Activated CD8-positive, alpha-beta memory T cell treated with anti-CD3 and anti-CD28 coated beads, Interleukin-2, amount 10 ng/mL, durations not matched to agents 7 days and 5 days (primary cell): ENCODE data around the gene APOBEC3A. TPM values are rescaled to one million over a fixed set of nuclear protein-coding genes. Genes with fewer than 3 reads are reported as not detected.

Experiments used
- ATAC-seq: fragments of 150-1000 bp; cut with Tn5 transposase; one replicate; pipeline ENCODE4 v1.10.0; 2021; ENCODE audit warnings: moderate library complexity
- CTCF ChIA-PET: fragments of 350-600 bp; sonication (Branson Sonifier 250); formaldehyde crosslinking; loops from one replicate; lab custom pipeline; 2021; ENCODE audit warnings: antibody characterized with exemption; lab: Charles Lee
- DNase-seq: peaks from one replicate; pipeline ENCODE4 v3.0.0-alpha.2; 2020
- H3K27ac Mint-ChIP-seq: one replicate; pipeline ENCODE4 v1.8.0; 2021; ENCODE audit warnings: mild to moderate bottlenecking, mixed read lengths
- H3K27me3 Mint-ChIP-seq: one replicate; pipeline ENCODE4 v1.8.0; 2021; ENCODE audit warnings: mixed read lengths
- H3K36me3 Mint-ChIP-seq: one replicate; pipeline ENCODE4 v1.8.0; 2021; ENCODE audit warnings: mild to moderate bottlenecking, mixed read lengths
- H3K4me1 Mint-ChIP-seq: one replicate; pipeline ENCODE4 v1.8.0; 2021; ENCODE audit warnings: mixed read lengths
- H3K4me3 Mint-ChIP-seq: one replicate; pipeline ENCODE4 v1.8.0; 2021; ENCODE audit warnings: mild to moderate bottlenecking, moderate library complexity, mixed read lengths
- H3K9me3 Mint-ChIP-seq: one replicate; pipeline ENCODE4 v1.8.0; 2022; ENCODE audit warnings: low read depth, mixed read lengths
- total RNA-seq, 2 experiments: library from RNA; stranded (reverse); gene quantifications; one replicate each; pipeline ENCODE4 v1.2.3, GENCODE V29; 2021

The APOBEC3A gene
- total RNA-seq, 2 experiments from 2014 or later: not detected

DNA sequence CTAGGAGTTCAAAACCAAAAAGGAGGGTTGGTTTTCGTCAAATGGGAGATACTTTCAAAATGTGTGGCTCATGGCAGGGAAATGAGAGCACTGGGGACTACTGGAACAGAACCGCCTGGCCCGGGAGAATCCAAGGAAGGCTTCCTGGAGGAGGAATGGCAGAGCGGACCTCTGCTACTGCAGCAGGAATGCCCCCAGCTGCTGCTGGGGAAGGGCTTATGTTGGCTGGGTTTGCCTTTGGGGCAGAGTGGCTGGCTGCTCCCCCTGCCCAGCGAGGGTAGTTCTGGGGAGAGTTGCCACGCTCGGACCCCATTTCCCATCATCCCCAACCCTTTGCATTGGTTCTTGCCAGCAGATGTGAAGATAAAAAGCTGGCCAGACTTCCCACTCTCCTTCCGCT, 10.6 kb upstream of the APOBEC3A start:
- no peak overlapping the region for H3K4me3 Mint-ChIP-seq
- H3K27ac Mint-ChIP-seq: no peak overlapping the region

GRCh38 chr22:38947321-38948140, 9.9 kb upstream of the APOBEC3A start:
- H3K27me3 Mint-ChIP-seq: peaks cover 25% of the 10 kb centered on the region
- ATAC-seq (no peak), DNase-seq (no peak)
- peaks cover 24% of the 10 kb centered on the region for H3K4me1 Mint-ChIP-seq
- no peak overlapping the region for H3K4me3 Mint-ChIP-seq
- no peaks in the 10 kb centered on the region for H3K9me3 Mint-ChIP-seq
- CTCF ChIA-PET: interaction anchor here (0.7 to 1.0 kb wide), 2 partner anchors 22 to 77 kb away, joined by 3 read pairs; no protein-coding TSS in a partner anchor
- no peak overlapping the region for H3K27ac Mint-ChIP-seq
- H3K36me3 Mint-ChIP-seq: no peaks in the 10 kb centered on the region

More for the DNA sequence above, 10.6 kb upstream of the APOBEC3A start:
- Mint-ChIP-seq H3K9me3 (no peaks in the 10 kb centered on the region), H3K36me3 (no peaks in the 10 kb centered on the region), H3K27me3 (peaks cover 25% of the 10 kb centered on the region), H3K4me1 (peaks cover 24% of the 10 kb centered on the region)
- ATAC-seq: no peak
- DNase-seq: no peak
- CTCF ChIA-PET: interaction anchor here (0.7 kb wide), 1 partner anchor 76 kb away, joined by 3 read pairs; no protein-coding TSS in a partner anchor

DNA sequence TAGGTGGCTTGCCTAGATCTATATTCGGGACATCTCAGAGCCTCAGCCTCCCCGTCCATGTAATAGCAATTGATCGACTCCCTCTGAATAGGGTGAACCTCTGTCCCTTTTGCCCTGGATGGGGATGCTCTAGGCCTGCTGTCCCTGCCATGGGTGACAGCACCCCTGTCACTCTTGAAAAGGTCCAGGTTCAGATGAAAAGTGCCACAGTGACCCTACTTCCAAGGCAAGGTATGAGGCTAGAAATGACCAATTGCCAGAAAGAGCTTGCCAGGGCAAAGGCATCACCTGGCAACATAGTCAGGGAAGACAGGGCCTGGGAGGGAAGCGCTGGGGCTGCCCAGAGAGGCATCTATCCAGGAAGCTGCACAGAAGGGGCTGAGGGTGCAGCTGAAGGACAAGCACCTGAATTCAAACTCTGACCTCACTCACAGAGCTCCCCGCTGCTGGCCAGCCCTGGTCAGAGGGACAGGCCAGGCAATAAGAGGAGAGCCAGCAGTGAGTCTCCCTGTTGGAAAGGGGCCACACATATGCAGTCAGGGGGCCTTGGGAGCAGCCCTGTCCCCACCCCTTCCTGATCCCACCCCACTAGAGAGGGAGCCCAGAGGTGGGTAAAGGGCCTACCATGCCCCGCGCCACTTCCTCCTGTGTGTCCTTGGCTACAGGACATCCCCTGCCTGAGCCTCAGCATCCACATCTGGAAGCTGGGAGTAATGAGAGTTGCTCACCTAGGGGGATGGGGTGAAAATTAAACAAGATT, 9.0 kb upstream of the APOBEC3A start:
- H3K9me3 Mint-ChIP-seq: no peaks in the 10 kb centered on the region
- H3K27ac Mint-ChIP-seq: no peak overlapping the region
- H3K36me3 Mint-ChIP-seq: no peaks in the 10 kb centered on the region
- CTCF ChIA-PET: interaction anchor here (1.0 kb wide), 1 partner anchor 21 kb away, joined by 3 read pairs; no protein-coding TSS in a partner anchor
- peaks cover 25% of the 10 kb centered on the region for H3K27me3 Mint-ChIP-seq
- H3K4me3 Mint-ChIP-seq: no peak overlapping the region
- DNase-seq (no peak), ATAC-seq (no peak)
- peaks cover 24% of the 10 kb centered on the region for H3K4me1 Mint-ChIP-seq

DNA sequence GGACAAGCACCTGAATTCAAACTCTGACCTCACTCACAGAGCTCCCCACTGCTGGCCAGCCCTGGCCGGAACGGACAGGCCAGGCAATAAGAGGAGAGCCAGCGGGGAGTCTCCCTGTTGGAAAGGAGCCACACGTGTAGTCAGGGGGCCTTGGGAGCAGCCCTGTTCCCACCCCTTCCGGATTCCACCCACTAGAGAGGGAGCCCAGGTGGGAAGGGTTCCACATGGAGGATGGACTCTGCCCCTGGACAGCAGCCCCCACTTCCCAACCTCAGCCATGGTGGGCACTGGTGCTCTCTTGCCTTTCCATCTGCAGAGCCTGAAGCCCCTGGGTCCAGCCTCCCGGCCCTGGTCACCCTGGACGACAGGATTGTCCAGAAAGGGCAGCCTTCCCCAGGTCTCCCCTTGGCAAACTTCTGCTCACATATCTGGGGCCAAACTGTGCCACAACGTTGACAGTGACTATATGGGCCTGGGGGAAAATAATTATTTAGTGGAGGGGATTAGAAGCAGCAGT, 7.5 kb upstream of the APOBEC3A start:
- DNase-seq (no peak), ATAC-seq (no peak)
- Mint-ChIP-seq H3K27ac (peak overlapping the region; percentile 3), H3K4me1 (peaks cover 33% of the 10 kb centered on the region), H3K4me3 (no peak overlapping the region), H3K9me3 (no peaks in the 10 kb centered on the region), H3K27me3 (peaks cover 24% of the 10 kb centered on the region), H3K36me3 (no peaks in the 10 kb centered on the region)
- CTCF ChIA-PET: interaction anchor here (1.1 to 4.3 kb wide), 2 partner anchors 80 to 181 kb away, joined by 3 to 27 read pairs; no protein-coding TSS in a partner anchor

DNA sequence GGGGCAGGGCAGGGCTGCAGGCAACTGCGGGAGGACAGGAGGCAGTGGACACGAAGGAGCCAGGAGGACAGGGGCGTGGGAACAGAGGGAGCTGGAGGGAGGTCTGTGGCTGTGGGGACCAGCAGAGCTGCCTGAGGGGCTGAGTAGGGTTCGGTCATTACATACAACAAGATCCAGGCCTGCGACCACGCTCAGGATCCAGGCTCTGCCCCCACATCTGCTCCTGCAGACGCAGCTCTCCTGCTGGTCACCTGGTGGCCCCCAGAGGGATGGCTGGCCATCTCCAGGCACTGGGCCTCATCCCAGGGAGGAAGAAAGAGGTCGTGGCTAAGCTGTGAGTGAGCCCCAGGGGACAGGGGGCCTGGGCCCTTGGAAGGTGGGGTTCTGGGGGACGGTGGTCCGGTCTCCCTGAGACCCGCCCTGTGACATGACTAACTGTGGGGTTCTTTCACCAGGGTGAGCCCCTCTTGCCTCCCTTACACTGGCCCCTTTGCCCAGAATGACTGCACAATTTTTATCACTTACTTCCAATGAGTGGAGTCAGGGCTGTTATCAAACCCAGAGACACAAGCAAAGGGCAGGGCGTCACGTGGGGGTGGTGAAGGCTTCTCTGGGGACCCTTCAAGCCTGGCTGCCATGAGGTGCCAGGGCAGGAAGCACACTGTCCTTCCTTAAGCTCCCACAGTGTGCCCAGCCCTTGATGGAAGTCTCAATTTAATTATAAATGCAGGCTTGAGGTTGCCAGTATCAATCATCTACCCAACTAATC, 6.7 kb upstream of the APOBEC3A start:
- Mint-ChIP-seq H3K27ac (no peak overlapping the region), H3K9me3 (no peaks in the 10 kb centered on the region), H3K4me1 (peaks cover 40% of the 10 kb centered on the region), H3K27me3 (peaks cover 18% of the 10 kb centered on the region), H3K4me3 (no peak overlapping the region), H3K36me3 (no peaks in the 10 kb centered on the region)
- CTCF ChIA-PET: interaction anchor here (1.1 to 4.3 kb wide), 3 partner anchors 8 to 182 kb away, joined by 3 to 27 read pairs (median 6); no protein-coding TSS in a partner anchor
- ATAC-seq (no peak), DNase-seq (no peak)

- H3K4me1 Mint-ChIP-seq: peaks cover 39% of the 10 kb centered on the region
- no peak for DNase-seq
- H3K27ac Mint-ChIP-seq: peak overlapping the region; percentile 90
- no peaks in the 10 kb centered on the region for H3K9me3 Mint-ChIP-seq
- H3K27me3 Mint-ChIP-seq: peaks cover 11% of the 10 kb centered on the region
- no peak for ATAC-seq
- no peak overlapping the region for H3K4me3 Mint-ChIP-seq
- CTCF ChIA-PET: interaction anchor here (1.2 to 4.3 kb wide), 4 partner anchors 9 to 82 kb away, joined by 3 to 27 read pairs (median 6); no protein-coding TSS in a partner anchor
- no peaks in the 10 kb centered on the region for H3K36me3 Mint-ChIP-seq
These were observed 5.7 kb upstream of the APOBEC3A start for GRCh38 chr22:38951734-38952133.

- peak overlapping the region; percentile 11 for H3K4me3 Mint-ChIP-seq
- H3K27me3 Mint-ChIP-seq: peaks cover 7% of the 10 kb centered on the region
These were observed 5.0 kb upstream of the APOBEC3A start for GRCh38 chr22:38952281-38952993.

DNA sequence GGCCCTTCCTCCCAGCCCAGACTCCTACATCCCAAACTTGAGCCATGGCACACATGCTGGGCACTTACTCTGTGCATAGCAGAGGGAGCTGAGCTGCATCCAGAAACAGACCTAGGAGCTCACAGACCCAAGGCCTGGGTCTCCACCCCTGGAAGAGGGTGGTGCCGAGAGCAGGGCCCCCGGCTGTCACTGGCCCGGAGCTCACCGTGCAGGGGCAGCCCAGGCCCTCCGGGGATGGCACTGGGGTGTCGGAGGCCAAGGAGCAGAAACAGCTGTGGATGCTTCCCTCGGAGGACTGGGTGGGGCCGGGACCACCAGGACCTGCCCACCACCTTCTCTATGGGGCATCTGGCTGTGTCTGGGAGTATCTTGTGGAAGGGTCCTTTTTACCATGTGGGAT, 4.3 kb upstream of the APOBEC3A start:
- CTCF ChIA-PET: interaction anchor here (0.7 to 4.3 kb wide), 4 partner anchors 10 to 83 kb away, joined by 3 to 27 read pairs (median 8); partner anchors contain the start of gene APOBEC3B
- H3K9me3 Mint-ChIP-seq: no peaks in the 10 kb centered on the region
- H3K27ac Mint-ChIP-seq: peak overlapping the region; percentile 90
- ATAC-seq (no peak), DNase-seq (no peak)
- peaks cover 2% of the 10 kb centered on the region for H3K27me3 Mint-ChIP-seq
- no peaks in the 10 kb centered on the region for H3K36me3 Mint-ChIP-seq
- peak overlapping the region; percentile 67 for H3K4me3 Mint-ChIP-seq
- peaks cover 49% of the 10 kb centered on the region for H3K4me1 Mint-ChIP-seq

More at GRCh38 chr22:38952281-38952993, 5.0 kb upstream of the APOBEC3A start:
- CTCF ChIA-PET: interaction anchor here (0.7 to 4.3 kb wide), 5 partner anchors 10 to 83 kb away, joined by 3 to 27 read pairs (median 5); no protein-coding TSS in a partner anchor
- H3K27ac Mint-ChIP-seq: peak overlapping the region; percentile 90
- DNase-seq (no peak), ATAC-seq (no peak)
- peaks cover 44% of the 10 kb centered on the region for H3K4me1 Mint-ChIP-seq
- H3K36me3 Mint-ChIP-seq: no peaks in the 10 kb centered on the region
- no peaks in the 10 kb centered on the region for H3K9me3 Mint-ChIP-seq

DNA sequence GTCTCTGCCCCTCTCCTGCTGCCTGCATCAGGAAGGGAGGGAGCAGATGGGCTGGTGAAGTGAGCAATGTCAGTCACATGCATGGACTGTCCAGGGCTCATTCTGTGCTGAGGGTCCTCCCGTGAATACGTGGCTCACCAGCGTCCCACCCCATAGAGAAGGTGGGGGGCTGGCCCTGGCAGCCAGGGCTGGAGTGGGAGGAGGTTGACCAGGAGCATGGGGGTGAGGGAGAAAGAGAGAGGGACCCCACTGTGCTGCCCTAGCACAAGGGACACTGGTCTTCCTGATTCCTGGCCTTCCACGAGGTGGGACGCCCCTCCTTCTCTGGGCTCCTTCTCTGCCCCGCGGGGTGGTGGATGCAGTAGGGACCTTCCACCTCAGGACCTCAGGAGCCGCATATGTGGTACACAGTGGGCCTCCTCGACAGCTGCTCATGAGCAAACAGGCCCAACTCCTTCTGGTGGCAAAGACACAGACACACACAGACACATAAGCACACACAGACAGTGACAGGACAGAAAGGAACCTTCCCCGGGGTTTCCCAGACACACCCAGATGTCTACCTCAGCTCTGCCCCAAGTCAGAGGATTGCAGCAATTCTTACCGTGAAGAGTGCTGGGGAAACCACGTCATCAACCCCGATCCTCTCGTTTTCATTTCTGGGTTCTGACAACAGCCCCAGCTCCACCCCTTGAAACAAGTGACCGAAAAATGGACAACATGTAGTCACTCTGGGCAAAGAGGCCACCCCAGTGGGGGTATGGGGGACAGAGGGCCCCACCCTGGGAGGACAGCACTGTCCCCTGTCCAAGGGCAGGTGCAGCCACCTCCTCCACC, 3.6 kb upstream of the APOBEC3A start:
- Mint-ChIP-seq H3K9me3 (no peaks in the 10 kb centered on the region), H3K36me3 (no peaks in the 10 kb centered on the region), H3K4me3 (peak overlapping the region; percentile 67), H3K27ac (peak overlapping the region; percentile 90), H3K27me3 (peaks cover 6% of the 10 kb centered on the region), H3K4me1 (peaks cover 56% of the 10 kb centered on the region)
- CTCF ChIA-PET: interaction anchor here (1.0 to 2.3 kb wide), 7 partner anchors 12 to 365 kb away, joined by 3 to 10 read pairs (median 7); partner anchors contain the start of genes APOBEC3B, CBX6 and RPL3
- peak; percentile 93 for DNase-seq
- ATAC-seq: peak; percentile 94

- H3K4me3 Mint-ChIP-seq: no peak overlapping the region
- no peak for ATAC-seq
These were observed 2.9 kb upstream of the APOBEC3A start for GRCh38 chr22:38954414-38955043.

More at GRCh38 chr22:38954414-38955043, 2.9 kb upstream of the APOBEC3A start:
- H3K36me3 Mint-ChIP-seq: no peaks in the 10 kb centered on the region
- H3K27me3 Mint-ChIP-seq: peaks cover 6% of the 10 kb centered on the region
- DNase-seq: no peak
- CTCF ChIA-PET: interaction anchor here (1.0 to 2.3 kb wide), 7 partner anchors 13 to 364 kb away, joined by 3 to 10 read pairs (median 7); partner anchors contain the start of genes APOBEC3B, CBX6 and RPL3
- peaks cover 58% of the 10 kb centered on the region for H3K4me1 Mint-ChIP-seq
- H3K27ac Mint-ChIP-seq: peak overlapping the region; percentile 90
- no peaks in the 10 kb centered on the region for H3K9me3 Mint-ChIP-seq
